COLO668 (cell line): ENCODE measurements around the gene AMDHD2.
"Not testable (repeated sequence)": the region's sequence is repeated elsewhere in the genome, so short reads cannot be mapped to it uniquely, and the experiment has no call there.

Experiments
- DNase-seq: peaks from one replicate; lab custom pipeline; 2025; ENCODE audit not compliant: unreplicated experiment; lab: John Stamatoyannopoulos, UW

The AMDHD2 gene

GRCh38 chr16:2531696-2532493, 11.7 kb downstream of the AMDHD2 start:
- peak; percentile 98 for DNase-seq

GRCh38 chr16:2532494-2533141, 12.4 kb downstream of the AMDHD2 start:
- DNase-seq: peak; percentile 66

GRCh38 chr16:2533142-2533755, 13.1 kb downstream of the AMDHD2 start:
- not testable (repeated sequence) for DNase-seq

- no peak for DNase-seq
These were observed 13.7 kb downstream of the AMDHD2 start for GRCh38 chr16:2533912-2534311.

GRCh38 chr16:2534335-2534734, 14.2 kb downstream of the AMDHD2 start:
- DNase-seq: not testable (repeated sequence)

- no peak for DNase-seq
These were observed 15.4 kb downstream of the AMDHD2 start for GRCh38 chr16:2535625-2536013.

GRCh38 chr16:2537451-2538379, 17.5 kb downstream of the AMDHD2 start, which contains the start of gene PDPK1:
PDPK1 (plus strand) TSS chr16:2538021; CDS start chr16:2538113, 92 bp downstream.
- DNase-seq: peak; percentile 97

- DNase-seq: not testable (repeated sequence)
These were observed 19.1 kb downstream of the AMDHD2 start for GRCh38 chr16:2539192-2539844.

GRCh38 chr16:2539845-2540458, 19.8 kb downstream of the AMDHD2 start:
- DNase-seq: peak; percentile 13

- not testable (repeated sequence) for DNase-seq
These were observed 20.7 kb downstream of the AMDHD2 start for GRCh38 chr16:2540912-2541311.

- DNase-seq: peak; percentile 75
These were observed 21.2 kb downstream of the AMDHD2 start for GRCh38 chr16:2541409-2541808.

- not testable (repeated sequence) for DNase-seq
These were observed 23.6 kb downstream of the AMDHD2 start for GRCh38 chr16:2543771-2544170.

GRCh38 chr16:2550283-2550878, 30.2 kb downstream of the AMDHD2 start:
- DNase-seq: not testable (repeated sequence)

- not testable (repeated sequence) for DNase-seq
These were observed 31.3 kb downstream of the AMDHD2 start for GRCh38 chr16:2551420-2551889.

- not testable (repeated sequence) for DNase-seq
These were observed 34.7 kb downstream of the AMDHD2 start for GRCh38 chr16:2554709-2555425.

GRCh38 chr16:2557150-2557549, 37.0 kb downstream of the AMDHD2 start:
- DNase-seq: not testable (repeated sequence)

GRCh38 chr16:2560131-2560797, 40.1 kb downstream of the AMDHD2 start:
- not testable (repeated sequence) for DNase-seq

- DNase-seq: not testable (repeated sequence)
These were observed 40.6 kb downstream of the AMDHD2 start for GRCh38 chr16:2560798-2561133.
